IMR-90 (cell line): ENCODE results near the gene ADRB2. TPM values are rescaled to one million over a fixed set of nuclear protein-coding genes. Genes with fewer than 3 reads are reported as not detected.

ENCODE experiments used
- ATAC-seq: fragments of 200-7000 bp; cut with Tn5 transposase; 2 replicates; pipeline ENCODE4 v1.9.1; 2020; ENCODE audit warnings: low read depth, mild to moderate bottlenecking, moderate library complexity
- BruUV-seq: library from RNA; stranded (reverse); fragments of 400-500 nt; replicated peaks from 2 replicates; lab custom pipeline; 2021; lab: Mats Ljungman, UMichigan
- CTCF ChIA-PET: fragments of 300-600 bp; formaldehyde crosslinking; extraction: SDS; loops from one replicate; lab custom pipeline; 2021; ENCODE audit warnings: antibody characterized with exemption; lab: Yijun Ruan, JAX
- POLR2A ChIA-PET: fragments of 300-600 bp; sonication (Branson Sonifier 250); formaldehyde crosslinking; loops from one replicate; lab custom pipeline; 2022; ENCODE audit warnings: antibody characterized with exemption; ENCODE audit not compliant: unreplicated experiment; lab: Charles Lee
- DNase-seq: peaks from one replicate; pipeline ENCODE4 v3.0.0; 2013
- H2AFZ ChIP-seq: replicated peaks from 2 replicates; pipeline ENCODE3; 2013; ENCODE audit warnings: low read length, mild to moderate bottlenecking; ENCODE audit not compliant: poor library complexity
- H2AK5ac ChIP-seq: 2 replicates; pipeline ENCODE4 v1.6.1; 2013; ENCODE audit warnings: low read depth, low read length, inconsistent platforms
- H2AK9ac ChIP-seq: replicated peaks from 2 replicates; pipeline ENCODE3; 2013; ENCODE audit warnings: mild to moderate bottlenecking, low read depth, low read length, moderate library complexity; ENCODE audit not compliant: poor library complexity
- H2BK120ac ChIP-seq: 2 replicates; pipeline ENCODE4 v1.6.1; 2013; ENCODE audit warnings: low read depth, low read length, inconsistent platforms
- H2BK15ac ChIP-seq: 3 replicates; pipeline ENCODE4 v1.6.1; 2013; ENCODE audit warnings: low read depth, low read length, inconsistent platforms
- H2BK20ac ChIP-seq: 2 replicates; pipeline ENCODE4 v1.6.1; 2013; ENCODE audit warnings: low read depth, mild to moderate bottlenecking, inconsistent platforms, low read length, moderate library complexity
- H2BK5ac ChIP-seq: 2 replicates; pipeline ENCODE4 v1.6.1; 2013; ENCODE audit warnings: mild to moderate bottlenecking, low read depth, low read length, inconsistent platforms; ENCODE audit not compliant: poor library complexity, severe bottlenecking
- H3K14ac ChIP-seq: replicated peaks from 2 replicates; pipeline ENCODE4 v1.6.1; 2013; ENCODE audit warnings: low read depth, low read length, inconsistent platforms
- H3K18ac ChIP-seq: 2 replicates; pipeline ENCODE4 v1.6.1; 2013; ENCODE audit warnings: low read depth, low read length, control low read depth
- H3K23ac ChIP-seq: 2 replicates; pipeline ENCODE4 v1.6.1; 2013; ENCODE audit warnings: low read depth, low read length, inconsistent platforms
- H3K27ac ChIP-seq: 2 replicates; pipeline ENCODE4 v1.5.1; 2013; ENCODE audit warnings: mild to moderate bottlenecking, control low read depth, low read length; ENCODE audit not compliant: insufficient read depth
- H3K27me3 ChIP-seq: 2 replicates; pipeline ENCODE4 v1.6.1; 2013; ENCODE audit warnings: low read length; ENCODE audit not compliant: control insufficient read depth, insufficient read depth
- H3K36me3 ChIP-seq: 2 replicates; pipeline ENCODE4 v1.6.1; 2013; ENCODE audit warnings: low read length, mixed read lengths; ENCODE audit not compliant: control insufficient read depth, insufficient read depth
- H3K4ac ChIP-seq: 2 replicates; pipeline ENCODE4 v1.6.1; 2013; ENCODE audit warnings: low read depth, low read length, inconsistent platforms
- H3K4me1 ChIP-seq: 2 replicates; pipeline ENCODE4 v1.6.1; 2013; ENCODE audit warnings: low read length, mixed read lengths; ENCODE audit not compliant: control insufficient read depth, insufficient read depth
- H3K4me2 ChIP-seq: 2 replicates; pipeline ENCODE4 v1.6.1; 2013; ENCODE audit warnings: low read depth, mild to moderate bottlenecking, control low read depth, low read length, moderate library complexity
- H3K4me3 ChIP-seq: 2 replicates; pipeline ENCODE4 v1.5.1; 2013; ENCODE audit warnings: low read depth, mild to moderate bottlenecking, control low read depth, low read length, moderate library complexity; ENCODE audit not compliant: insufficient read depth
- H3K56ac ChIP-seq: 2 replicates; pipeline ENCODE4 v1.6.1; 2013; ENCODE audit warnings: low read length, inconsistent platforms; ENCODE audit not compliant: insufficient read depth; ENCODE audit errors: extremely low read depth
- H3K79me1 ChIP-seq, 2 experiments: 2 replicates each; pipeline ENCODE4 v1.6.1; 2013; ENCODE audit warnings: low read length in 2 of 2, inconsistent platforms in 1 of 2, low read depth in 1 of 2
- H3K9ac ChIP-seq: 2 replicates; pipeline ENCODE4 v1.6.1; 2013; ENCODE audit warnings: low read depth, low read length, control low read depth
- H3K9me1 ChIP-seq: 2 replicates; pipeline ENCODE4 v1.6.1; 2013; ENCODE audit warnings: low read length, inconsistent platforms; ENCODE audit not compliant: insufficient read depth
- H3K9me3 ChIP-seq: 2 replicates; pipeline ENCODE4 v1.6.1; 2013; ENCODE audit warnings: low read length; ENCODE audit not compliant: control insufficient read depth, insufficient read depth
- H4K20me1 ChIP-seq: 2 replicates; pipeline ENCODE4 v1.6.1; 2013; ENCODE audit warnings: low read length, inconsistent platforms; ENCODE audit not compliant: insufficient read depth
- H4K5ac ChIP-seq: 2 replicates; pipeline ENCODE4 v1.6.1; 2013; ENCODE audit warnings: mild to moderate bottlenecking, low read depth, low read length, control low read depth
- H4K8ac ChIP-seq, 2 experiments: 2 replicates each; pipeline ENCODE4 v1.6.1; 2013; ENCODE audit warnings: low read depth in 2 of 2, low read length in 2 of 2, control low read depth in 1 of 2, inconsistent platforms in 1 of 2
- H4K91ac ChIP-seq: 2 replicates; pipeline ENCODE4 v1.6.1; 2013; ENCODE audit warnings: low read depth, low read length, inconsistent platforms; ENCODE audit not compliant: insufficient read depth
- BHLHE40 ChIP-seq: fragments of 150-350 bp; IDR thresholded peaks from 2 replicates; pipeline ENCODE4 v1.6.1; 2016; ENCODE audit warnings: mild to moderate bottlenecking, low read depth, low read length
- MAFK ChIP-seq: IDR thresholded peaks from 2 replicates; pipeline ENCODE4 v1.6.1; 2012; ENCODE audit warnings: low read depth, low read length, improper control_type of control experiment
- MAZ ChIP-seq: IDR thresholded peaks from 2 replicates; pipeline ENCODE4 v1.6.1; 2012; ENCODE audit warnings: low read depth, mild to moderate bottlenecking, low read length, improper control_type of control experiment, moderate library complexity, borderline replicate concordance
- MXI1 ChIP-seq: IDR thresholded peaks from 2 replicates; pipeline ENCODE4 v1.6.1; 2012; ENCODE audit warnings: low read depth, mild to moderate bottlenecking, low read length, moderate library complexity, borderline replicate concordance
- RAD21 ChIP-seq: IDR thresholded peaks from 2 replicates; pipeline ENCODE4 v1.6.1; 2012; ENCODE audit warnings: low read length, improper control_type of control experiment
- RCOR1 ChIP-seq: IDR thresholded peaks from 2 replicates; pipeline ENCODE4 v1.6.1; 2012; ENCODE audit warnings: mild to moderate bottlenecking, low read length, improper control_type of control experiment; ENCODE audit not compliant: insufficient replicate concordance
- RFX5 ChIP-seq: IDR thresholded peaks from 2 replicates; pipeline ENCODE4 v1.8.0; 2012; ENCODE audit warnings: low read depth, mild to moderate bottlenecking, low read length, moderate library complexity
- WGBS, 2 experiments: methylation state at CpG; one replicate each; pipeline versions ENCODE4 v1.1.5 to v1.1.7; 2013; ENCODE audit warnings: missing lambda C conversion rate in 2 of 2; ENCODE audit not compliant: insufficient read length in 1 of 2; ENCODE audit errors: extremely low coverage in 2 of 2; 5-methylcytosine and 5-hydroxymethylcytosine counted together
- dilution Hi-C: fragments of 300-500 bp; cut with HindIII; formaldehyde crosslinking; loops from one replicate; pipeline ENCODE4 v1.14.3; 2018; ENCODE audit warnings: low sequenced_read_pairs; ENCODE audit not compliant: unreplicated experiment
- in situ Hi-C: fragments of 300-500 bp; cut with MboI; formaldehyde crosslinking; loops from 3 replicates; pipeline ENCODE4 v1.14.3; 2019; ENCODE audit warnings: low sequenced_read_pairs, inconsistent platforms, mixed read lengths
- intact Hi-C: fragments of 100-400 bp; cut with micrococcal nuclease; formaldehyde crosslinking; loops from 2 replicates; pipeline ENCODE4 v1.10.0; 2022
- polyA plus RNA-seq, 3 experiments: library from polyadenylated mRNA; depleted of rRNA; stranded (reverse); fragments of >200 nt; gene quantifications; 2 replicates each; pipeline ENCODE4 v1.2.3, GENCODE V29; 2012; ENCODE audit warnings: low replicate concordance in 1 of 3
- total RNA-seq: library from RNA; depleted of rRNA; stranded (reverse); fragments of >200 nt; gene quantifications from 2 replicates; pipeline ENCODE4 v1.2.3, GENCODE V29; 2012
- TF ChIP-seq, protein P1 (sequence below): fragments of 150-350 bp; IDR thresholded peaks from 2 replicates; pipeline ENCODE4 v1.6.1; 2016; ENCODE audit warnings: low read depth, mild to moderate bottlenecking, low read length, moderate library complexity, borderline replicate concordance
- TF ChIP-seq, protein P2 (sequence below): fragments of 150-350 bp; IDR thresholded peaks from 2 replicates; pipeline ENCODE4 v1.6.1; 2017; ENCODE audit warnings: mild to moderate bottlenecking, antibody characterized with exemption, low read length, low read depth
- TF ChIP-seq, protein P3 (sequence below): conservative IDR thresholded peaks from 2 replicates; pipeline ENCODE4 v1.5.1; 2012; ENCODE audit warnings: mild to moderate bottlenecking, low read depth, low read length, improper control_type of control experiment

The ADRB2 gene
- total and polyA plus RNA-seq, 2 of the 4 experiments (the other 2 are of a cell fraction): 1.6 to 3.4 TPM

DNA sequence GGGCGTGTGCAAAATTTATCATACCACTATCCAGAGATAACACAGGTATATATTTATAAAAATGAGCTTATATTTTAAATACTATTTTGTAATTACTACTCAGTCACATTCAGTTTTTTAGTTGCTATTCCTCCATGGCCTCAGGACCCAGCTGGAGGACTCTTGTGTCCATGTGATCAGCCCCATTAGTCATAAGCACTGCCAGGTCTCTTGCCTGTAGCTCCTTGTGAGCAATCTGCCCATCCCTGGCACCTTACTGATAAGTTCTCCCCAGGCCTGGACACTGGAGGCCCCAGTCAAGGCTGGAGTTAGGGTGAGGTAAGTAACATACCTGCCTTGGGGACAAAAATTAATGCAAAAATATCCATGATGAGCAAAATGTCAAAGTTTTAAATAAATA is 29.5 kb upstream of the ADRB2 start:
- H3K36me3 ChIP-seq: no peaks in the 10 kb centered on the region
- ChIA-PET CTCF (interaction anchor here (1.0 kb wide), 1 partner anchor 56 kb away, joined by 3 read pairs; no protein-coding TSS in a partner anchor), POLR2A (no interaction called here)

More for the DNA sequence above, 29.5 kb upstream of the ADRB2 start:
- TF ChIP-seq, protein P1, sequence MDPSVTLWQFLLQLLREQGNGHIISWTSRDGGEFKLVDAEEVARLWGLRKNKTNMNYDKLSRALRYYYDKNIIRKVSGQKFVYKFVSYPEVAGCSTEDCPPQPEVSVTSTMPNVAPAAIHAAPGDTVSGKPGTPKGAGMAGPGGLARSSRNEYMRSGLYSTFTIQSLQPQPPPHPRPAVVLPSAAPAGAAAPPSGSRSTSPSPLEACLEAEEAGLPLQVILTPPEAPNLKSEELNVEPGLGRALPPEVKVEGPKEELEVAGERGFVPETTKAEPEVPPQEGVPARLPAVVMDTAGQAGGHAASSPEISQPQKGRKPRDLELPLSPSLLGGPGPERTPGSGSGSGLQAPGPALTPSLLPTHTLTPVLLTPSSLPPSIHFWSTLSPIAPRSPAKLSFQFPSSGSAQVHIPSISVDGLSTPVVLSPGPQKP: no peak
- TF ChIP-seq MAFK: no peak
- TF ChIP-seq RFX5: no peak
- no peak for TF ChIP-seq MXI1
- no peak for TF ChIP-seq RAD21
- no peak for TF ChIP-seq BHLHE40
- TF ChIP-seq, protein P2, sequence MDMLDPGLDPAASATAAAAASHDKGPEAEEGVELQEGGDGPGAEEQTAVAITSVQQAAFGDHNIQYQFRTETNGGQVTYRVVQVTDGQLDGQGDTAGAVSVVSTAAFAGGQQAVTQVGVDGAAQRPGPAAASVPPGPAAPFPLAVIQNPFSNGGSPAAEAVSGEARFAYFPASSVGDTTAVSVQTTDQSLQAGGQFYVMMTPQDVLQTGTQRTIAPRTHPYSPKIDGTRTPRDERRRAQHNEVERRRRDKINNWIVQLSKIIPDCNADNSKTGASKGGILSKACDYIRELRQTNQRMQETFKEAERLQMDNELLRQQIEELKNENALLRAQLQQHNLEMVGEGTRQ: no peak
- TF ChIP-seq, protein P3, sequence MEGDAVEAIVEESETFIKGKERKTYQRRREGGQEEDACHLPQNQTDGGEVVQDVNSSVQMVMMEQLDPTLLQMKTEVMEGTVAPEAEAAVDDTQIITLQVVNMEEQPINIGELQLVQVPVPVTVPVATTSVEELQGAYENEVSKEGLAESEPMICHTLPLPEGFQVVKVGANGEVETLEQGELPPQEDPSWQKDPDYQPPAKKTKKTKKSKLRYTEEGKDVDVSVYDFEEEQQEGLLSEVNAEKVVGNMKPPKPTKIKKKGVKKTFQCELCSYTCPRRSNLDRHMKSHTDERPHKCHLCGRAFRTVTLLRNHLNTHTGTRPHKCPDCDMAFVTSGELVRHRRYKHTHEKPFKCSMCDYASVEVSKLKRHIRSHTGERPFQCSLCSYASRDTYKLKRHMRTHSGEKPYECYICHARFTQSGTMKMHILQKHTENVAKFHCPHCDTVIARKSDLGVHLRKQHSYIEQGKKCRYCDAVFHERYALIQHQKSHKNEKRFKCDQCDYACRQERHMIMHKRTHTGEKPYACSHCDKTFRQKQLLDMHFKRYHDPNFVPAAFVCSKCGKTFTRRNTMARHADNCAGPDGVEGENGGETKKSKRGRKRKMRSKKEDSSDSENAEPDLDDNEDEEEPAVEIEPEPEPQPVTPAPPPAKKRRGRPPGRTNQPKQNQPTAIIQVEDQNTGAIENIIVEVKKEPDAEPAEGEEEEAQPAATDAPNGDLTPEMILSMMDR: no peak
- TF ChIP-seq MAZ: no peak
- TF ChIP-seq RCOR1: no peak
- no peak overlapping the region for H2AFZ ChIP-seq
- no peak overlapping the region for H2AK5ac ChIP-seq
- no peak overlapping the region for H3K18ac ChIP-seq
- H3K4me1 ChIP-seq: peaks cover 6% of the 10 kb centered on the region
- H4K5ac ChIP-seq: no peak overlapping the region
- no peak overlapping the region for H3K14ac ChIP-seq
- peaks cover 3% of the 10 kb centered on the region; the same call in 1 of the 2 replicates for H3K9me1 ChIP-seq
- intact Hi-C loops: no loop called here
- no peak overlapping the region for H2BK15ac ChIP-seq
- H3K56ac ChIP-seq: no peak overlapping the region
- no peak overlapping the region for H4K8ac ChIP-seq
- H4K20me1 ChIP-seq: no peaks in the 10 kb centered on the region
- no peak overlapping the region for H3K23ac ChIP-seq
- DNase-seq: no peak
- H4K91ac ChIP-seq: no peak overlapping the region
- no peak overlapping the region for H2AK9ac ChIP-seq
- no peak overlapping the region for H3K27ac ChIP-seq
- peaks cover 2% of the 10 kb centered on the region; the same call in 1 of the 2 replicates for H3K9me3 ChIP-seq
- no peak overlapping the region for H2BK5ac ChIP-seq
- no peak overlapping the region for H3K4me2 ChIP-seq
- H3K4me3 ChIP-seq: no peak overlapping the region
- H3K4ac ChIP-seq: no peak overlapping the region
- in situ Hi-C loops: no loop called here
- BruUV-seq: no TSS peak
- dilution Hi-C loops: no loop called here
- H2BK120ac ChIP-seq: no peak overlapping the region
- H3K27me3 ChIP-seq: no peaks in the 10 kb centered on the region
- H3K79me1 ChIP-seq: no peaks in the 10 kb centered on the region
- H3K9ac ChIP-seq: no peak overlapping the region
- H2BK20ac ChIP-seq: no peak overlapping the region
- no peak for ATAC-seq
- no CpG with 5 or more reads among the region's 1 CpG for WGBS, 2 experiments
